Endodermal cell (in vitro differentiated cells): ENCODE results near the gene ZZZ3. TPM values are rescaled to one million over a fixed set of nuclear protein-coding genes. Genes with fewer than 3 reads are reported as not detected.

ENCODE experiments used
- DNase-seq: peaks from one replicate; pipeline ENCODE4 v3.0.0-alpha.2; 2017
- H3K27ac ChIP-seq: 2 replicates; pipeline ENCODE4 v1.5.1; 2013; ENCODE audit warnings: mild to moderate bottlenecking, low read depth, low read length, moderate library complexity
- H3K27me3 ChIP-seq: 2 replicates; pipeline ENCODE4 v1.6.1; 2013; ENCODE audit warnings: mild to moderate bottlenecking, low read length, moderate library complexity; ENCODE audit not compliant: insufficient read depth, control insufficient read depth, poor library complexity, severe bottlenecking
- H3K36me3 ChIP-seq: 2 replicates; pipeline ENCODE4 v1.7.0; 2013; ENCODE audit warnings: mild to moderate bottlenecking, low read length, moderate library complexity; ENCODE audit not compliant: control insufficient read depth, insufficient read depth
- H3K4me1 ChIP-seq: one replicate; pipeline ENCODE4 v1.7.0; 2013; ENCODE audit warnings: low read length; ENCODE audit not compliant: control insufficient read depth, insufficient read depth
- H3K4me3 ChIP-seq: 2 replicates; pipeline ENCODE4 v1.5.1; 2013; ENCODE audit warnings: mild to moderate bottlenecking, low read length, moderate library complexity
- H3K9ac ChIP-seq: 2 replicates; pipeline ENCODE4 v1.6.1; 2013; ENCODE audit warnings: mild to moderate bottlenecking, low read length, moderate library complexity; ENCODE audit not compliant: poor library complexity, severe bottlenecking; ENCODE audit errors: extremely low read depth
- H3K9me3 ChIP-seq: 2 replicates; pipeline ENCODE4 v1.6.1; 2013; ENCODE audit warnings: mild to moderate bottlenecking, low read length, moderate library complexity; ENCODE audit not compliant: control insufficient read depth
- H3K27ac Mint-ChIP-seq: 2 replicates; pipeline ENCODE4 v1.8.0; 2020; ENCODE audit warnings: mixed read lengths
- H3K27me3 Mint-ChIP-seq: 2 replicates; pipeline ENCODE4 v1.8.0; 2021; ENCODE audit warnings: mild to moderate bottlenecking, mixed read lengths; ENCODE audit not compliant: insufficient read depth
- H3K36me3 Mint-ChIP-seq: 2 replicates; pipeline ENCODE4 v1.8.0; 2020; ENCODE audit warnings: low read depth, mixed read lengths
- H3K4me1 Mint-ChIP-seq: 2 replicates; pipeline ENCODE4 v1.8.0; 2020; ENCODE audit warnings: mixed read lengths
- H3K4me3 Mint-ChIP-seq: 2 replicates; pipeline ENCODE4 v1.8.0; 2020; ENCODE audit warnings: mild to moderate bottlenecking, moderate library complexity, mixed read lengths
- H3K9me3 Mint-ChIP-seq: 2 replicates; pipeline ENCODE4 v1.8.0; 2020; ENCODE audit warnings: mild to moderate bottlenecking, mixed read lengths
- CTCF ChIP-seq: fragments of 200-600 bp; sonication (generic); conservative IDR thresholded peaks from 2 replicates; pipeline ENCODE4 v1.5.0; 2021; ENCODE audit warnings: antibody characterized with exemption, mild to moderate bottlenecking
- WGBS, 2 experiments: methylation state at CpG; one replicate each; pipeline versions ENCODE4 v1.1.5 to v1.1.7; 2013; ENCODE audit warnings: missing lambda C conversion rate in 2 of 2, mixed read lengths in 1 of 2; ENCODE audit not compliant: insufficient coverage in 1 of 2, insufficient read length in 1 of 2; 5-methylcytosine and 5-hydroxymethylcytosine counted together
- total RNA-seq, 2 donors: library from RNA; stranded (reverse); fragmentation: NEBNext Ultra II Directional in 1 of 2; extraction: Animal tissue kit (Norgen Biotek cat#: 25700) in 1 of 2; gene quantifications; 2 replicates in 1 of 2; 3 replicates in 1 of 2; pipeline ENCODE4 v1.2.1, GENCODE V29; 2021

Gene ZZZ3
- total RNA-seq, 2 donors from 2014 or later: 55.4 to 56.2 TPM

- no peak overlapping the region for H3K9ac ChIP-seq
- H3K27ac Mint-ChIP-seq: no peak overlapping the region
- no peaks in the 10 kb centered on the region for H3K27me3 Mint-ChIP-seq
- H3K9me3 Mint-ChIP-seq: no peaks in the 10 kb centered on the region
- H3K4me1 Mint-ChIP-seq: peaks cover 4% of the 10 kb centered on the region
- no peak overlapping the region for H3K27ac ChIP-seq
- no peak for TF ChIP-seq CTCF
- peaks cover 5% of the 10 kb centered on the region for H3K9me3 ChIP-seq
- H3K36me3 ChIP-seq: no peaks in the 10 kb centered on the region
- no peaks in the 10 kb centered on the region for H3K27me3 ChIP-seq
- H3K4me1 ChIP-seq: no peaks in the 10 kb centered on the region
- DNase-seq: no peak
- H3K36me3 Mint-ChIP-seq: peaks cover 10% of the 10 kb centered on the region
- no peak overlapping the region for H3K4me3 ChIP-seq
- 100% methylated on average over 2 of the region's 3 CpGs; no CpG with 5 or more reads in 1 of the 2 experiments for WGBS, 2 experiments
- no peak overlapping the region for H3K4me3 Mint-ChIP-seq
Observed at GRCh38 chr1:77664939-77665516, 17.4 kb downstream of the ZZZ3 start.

DNA sequence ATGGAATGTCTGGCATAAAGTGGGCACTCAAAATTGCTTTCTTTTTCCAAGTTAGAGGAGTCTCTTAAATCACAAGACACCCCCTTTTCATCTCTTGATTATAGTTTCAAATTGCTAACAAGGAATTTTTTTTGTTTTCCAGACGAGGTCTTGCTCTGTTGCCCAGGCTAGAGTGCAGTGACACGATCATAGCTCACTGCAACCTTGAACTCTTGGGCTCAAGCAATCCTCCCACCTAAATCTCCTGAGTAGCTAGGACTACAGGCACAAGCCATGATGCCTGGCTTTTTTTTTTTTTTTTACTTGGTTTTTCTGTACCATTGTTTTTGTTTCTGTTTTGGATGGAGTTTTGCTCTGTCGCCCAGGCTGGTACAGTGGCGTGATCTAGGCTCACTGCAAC lies 20.8 kb downstream of the ZZZ3 start:
- WGBS, 2 experiments: 93 to 97% methylated on average over 4 of the region's 4 CpGs
- Histone ChIP-seq H3K9ac (no peak overlapping the region), H3K27ac (no peak overlapping the region), H3K27me3 (no peaks in the 10 kb centered on the region), H3K4me3 (no peak overlapping the region), H3K4me1 (no peaks in the 10 kb centered on the region), H3K9me3 (peaks cover 7% of the 10 kb centered on the region), H3K36me3 (no peaks in the 10 kb centered on the region)
- no peak overlapping the region for H3K4me3 Mint-ChIP-seq
- H3K27ac Mint-ChIP-seq: no peak overlapping the region
- no peak for DNase-seq
- TF ChIP-seq CTCF: no peak
- H3K36me3 Mint-ChIP-seq: peaks cover 13% of the 10 kb centered on the region
- no peaks in the 10 kb centered on the region for H3K9me3 Mint-ChIP-seq
- no peaks in the 10 kb centered on the region for H3K27me3 Mint-ChIP-seq
- peaks cover 2% of the 10 kb centered on the region for H3K4me1 Mint-ChIP-seq

GRCh38 chr1:77659879-77660593 lies 22.4 kb downstream of the ZZZ3 start:
- H3K36me3 Mint-ChIP-seq: peaks cover 14% of the 10 kb centered on the region
- WGBS, 2 experiments: 93 to 98% methylated on average over 2 to 3 of the region's 4 CpGs

More at GRCh38 chr1:77659879-77660593, 22.4 kb downstream of the ZZZ3 start:
- DNase-seq: no peak
- Histone ChIP-seq H3K9ac (no peak overlapping the region), H3K4me1 (no peaks in the 10 kb centered on the region), H3K27me3 (no peaks in the 10 kb centered on the region), H3K27ac (no peak overlapping the region), H3K9me3 (peaks cover 7% of the 10 kb centered on the region), H3K4me3 (no peak overlapping the region), H3K36me3 (no peaks in the 10 kb centered on the region)
- peaks cover under 1% of the 10 kb centered on the region for H3K9me3 Mint-ChIP-seq
- no peak for TF ChIP-seq CTCF
- H3K27ac Mint-ChIP-seq: no peak overlapping the region
- no peaks in the 10 kb centered on the region for H3K27me3 Mint-ChIP-seq
- peaks cover 14% of the 10 kb centered on the region for H3K4me1 Mint-ChIP-seq
- H3K4me3 Mint-ChIP-seq: no peak overlapping the region
